ENCODE results near the gene ARSK.

The ARSK gene

GRCh38 chr5:95620870-95621838 is 66.3 kb downstream of the ARSK start:
- H3K4me3 ChIP-seq (ENCODE audit: low read depth, low read length) = peak overlapping the region; percentile 32
- no peaks in the 10 kb centered on the region for H3K36me3 ChIP-seq (ENCODE audit: control insufficient read depth in 2 of 2, insufficient read depth in 1 of 2, low read length in 2 of 2)
- ChIA-PET CTCF (interaction anchor here (0.5 to 0.7 kb wide), 2 partner anchors 150 to 229 kb away, joined by 3 read pairs; no protein-coding TSS in a partner anchor), POLR2A (no interaction called here)
- H3K9me3 ChIP-seq (ENCODE audit: control insufficient read depth, insufficient read depth, low read depth, low read length) = no peaks in the 10 kb centered on the region
- peak overlapping the region; percentile 50; the same call in 1 of the 2 replicates for H3K27ac ChIP-seq (ENCODE audit: extremely low read depth, low read depth, low read length)
- no peaks in the 10 kb centered on the region for H3K4me1 ChIP-seq (ENCODE audit: control insufficient read depth, insufficient read depth, low read length)
- TF ChIP-seq REST (tag by site-specific recombination; IDR thresholded peaks at IDR 0.05) (no peak), ZNF558 (tag by site-specific recombination; IDR thresholded peaks at IDR 0.05) (no peak), SALL2 (tag by site-specific recombination; IDR thresholded peaks at IDR 0.05; ENCODE audit: borderline replicate concordance) (no peak), AEBP2 (tag by site-specific recombination; IDR thresholded peaks at IDR 0.05; ENCODE audit: borderline replicate concordance) (no peak), ELK4 (IDR thresholded peaks at IDR 0.05; ENCODE audit: borderline replicate concordance, low read depth, low read length) (no peak), ZNF391 (tag by site-specific recombination; IDR thresholded peaks at IDR 0.05; ENCODE audit: borderline replicate concordance, low read depth) (no peak), BCL11A (tag by site-specific recombination; IDR thresholded peaks at IDR 0.05; ENCODE audit: low read depth) (no peak), ZEB2 (tag by site-specific recombination; IDR thresholded peaks at IDR 0.05) (no peak), ZBTB10 (tag by site-specific recombination; IDR thresholded peaks at IDR 0.05) (no peak), ZNF362 (tag by site-specific recombination; IDR thresholded peaks at IDR 0.05) (no peak), ZNF549 (tag by site-specific recombination; IDR thresholded peaks at IDR 0.05) (no peak), SCRT1 (tag by site-specific recombination; IDR thresholded peaks at IDR 0.05; ENCODE audit: borderline replicate concordance) (no peak)

Measured in HEK293 (cell line).